Measurements from ENCODE around the gene CHD6. TPM values are rescaled to one million over a fixed set of nuclear protein-coding genes. Genes with fewer than 3 reads are reported as not detected.

Gene CHD6
- total RNA-seq, 1 experiment from 2014 or later: 26.6 TPM

- Histone ChIP-seq H3K9ac (ENCODE audit: low read length) (no peak overlapping the region), H3K9me2 (ENCODE audit: insufficient read depth) (no peaks in the 10 kb centered on the region), H2AFZ (ENCODE audit: low read depth, low read length, poor library complexity, severe bottlenecking) (no peak overlapping the region), H3K9me3 (ENCODE audit: control insufficient read depth in 1 of 2, insufficient read depth in 1 of 2, low read depth in 1 of 2, low read length in 2 of 2) (no peaks in the 10 kb centered on the region), H3K4me3 (replicated peaks in 1 of 2; ENCODE audit: low read depth in 1 of 2, low read length in 2 of 2) (no peak overlapping the region), H3K4me2 (ENCODE audit: low read length) (no peak overlapping the region), H3K4me1 (ENCODE audit: control insufficient read depth in 1 of 2, insufficient read depth in 2 of 2, low read length in 2 of 2) (no peaks in the 10 kb centered on the region), H3K27me3 (ENCODE audit: insufficient read depth, low read length) (no peaks in the 10 kb centered on the region), H3K36me3 (ENCODE audit: control insufficient read depth in 1 of 2, insufficient read depth in 2 of 2, low read length in 2 of 2) (peaks cover 0 to 11% of the 10 kb centered on the region in 2 experiments; a peak in 3 of 4 replicates), H4K20me1 (ENCODE audit: insufficient read depth) (no peaks in the 10 kb centered on the region), H3K27ac (ENCODE audit: low read depth, low read length) (no peak overlapping the region), H3K79me2 (ENCODE audit: insufficient read depth, low read length) (no peaks in the 10 kb centered on the region)
- DNase-seq (ENCODE audit: low read depth, low spot score): no peak
- CTCF ChIA-PET: no interaction called here
- RAD21 ChIA-PET (ENCODE audit: low non-redundant PET in 1 of 2, low total read pairs in 2 of 2, uncharacterized antibody in 2 of 2, unreplicated experiment in 2 of 2): no interaction called here
- POLR2A ChIA-PET: no interaction called here
- intact Hi-C loops (cut with micrococcal nuclease): no loop called here
- ATAC-seq: no peak
- TF ChIP-seq POLR2A (IDR thresholded peaks at IDR 0.05; ENCODE audit: borderline replicate concordance, extremely low read depth, insufficient read depth, insufficient read length) (no peak), SP1 (IDR thresholded peaks at IDR 0.05; ENCODE audit: low read depth) (no peak), EZH2phosphoT487 (IDR thresholded peaks at IDR 0.05; ENCODE audit: borderline replicate concordance) (no peak)
- no TSS peak for BruUV-seq (replicated peaks)
Measured at GRCh38 chr20:41446456-41446855, 171.7 kb downstream of the CHD6 start.

- no peak for ATAC-seq
- Histone ChIP-seq H4K20me1 (ENCODE audit: insufficient read depth) (no peaks in the 10 kb centered on the region), H3K9ac (ENCODE audit: low read length) (no peak overlapping the region), H3K4me3 (replicated peaks in 1 of 2; ENCODE audit: low read depth in 1 of 2, low read length in 2 of 2) (no peak overlapping the region), H3K27me3 (ENCODE audit: insufficient read depth, low read length) (no peaks in the 10 kb centered on the region), H3K27ac (ENCODE audit: low read depth, low read length) (no peak overlapping the region), H3K4me2 (ENCODE audit: low read length) (no peak overlapping the region), H3K36me3 (ENCODE audit: control insufficient read depth in 1 of 2, insufficient read depth in 2 of 2, low read length in 2 of 2) (peaks cover 0 to 12% of the 10 kb centered on the region in 2 experiments; a peak in 3 of 4 replicates), H3K4me1 (ENCODE audit: control insufficient read depth in 1 of 2, insufficient read depth in 2 of 2, low read length in 2 of 2) (no peaks in the 10 kb centered on the region), H3K9me3 (ENCODE audit: control insufficient read depth in 1 of 2, insufficient read depth in 1 of 2, low read depth in 1 of 2, low read length in 2 of 2) (no peaks in the 10 kb centered on the region), H2AFZ (ENCODE audit: low read depth, low read length, poor library complexity, severe bottlenecking) (no peak overlapping the region), H3K9me2 (ENCODE audit: insufficient read depth) (no peaks in the 10 kb centered on the region), H3K79me2 (ENCODE audit: insufficient read depth, low read length) (no peaks in the 10 kb centered on the region)
- DNase-seq (ENCODE audit: low read depth, low spot score): no peak
- BruUV-seq (replicated peaks): no TSS peak
- RAD21 ChIA-PET (ENCODE audit: low non-redundant PET in 1 of 2, low total read pairs in 2 of 2, uncharacterized antibody in 2 of 2, unreplicated experiment in 2 of 2): no interaction called here
- intact Hi-C loops (cut with micrococcal nuclease): no loop called here
- POLR2A ChIA-PET: no interaction called here
- CTCF ChIA-PET: no interaction called here
- no peak for TF ChIP-seq POLR2A (IDR thresholded peaks at IDR 0.05; ENCODE audit: borderline replicate concordance, extremely low read depth, insufficient read depth, insufficient read length)
- no peak for TF ChIP-seq RAD21 (IDR thresholded peaks at IDR 0.05; ENCODE audit: low read depth)
- no peak for TF ChIP-seq CTCF (IDR thresholded peaks at IDR 0.05 in 2 of 3, conservative IDR thresholded peaks at IDR 0.05 in 1 of 3; ENCODE audit: borderline replicate concordance in 1 of 3, insufficient read depth in 1 of 3, low read depth in 2 of 3, low read length in 2 of 3)
- no peak for TF ChIP-seq POLR2AphosphoS5 (IDR thresholded peaks at IDR 0.05; ENCODE audit: low read depth, low read length)
- TF ChIP-seq SP1 (IDR thresholded peaks at IDR 0.05; ENCODE audit: low read depth): no peak
- TF ChIP-seq CBX3 (IDR thresholded peaks at IDR 0.05; ENCODE audit: low read depth): no peak
- TF ChIP-seq ZFX (IDR thresholded peaks at IDR 0.05): no peak
- TF ChIP-seq ELF1 (IDR thresholded peaks at IDR 0.05; ENCODE audit: borderline replicate concordance, low read depth): no peak
- no peak for TF ChIP-seq ATF3 (IDR thresholded peaks at IDR 0.05)
- no peak for TF ChIP-seq SIN3A (IDR thresholded peaks at IDR 0.05; ENCODE audit: low read depth)
- TF ChIP-seq EZH2phosphoT487 (IDR thresholded peaks at IDR 0.05; ENCODE audit: borderline replicate concordance): no peak
- no peak for TF ChIP-seq JUND (IDR thresholded peaks at IDR 0.05)
- no peak for TF ChIP-seq SRF (IDR thresholded peaks at IDR 0.05; ENCODE audit: low read depth)
- TF ChIP-seq MAX (IDR thresholded peaks at IDR 0.05): no peak
- no peak for TF ChIP-seq YY1 (IDR thresholded peaks at IDR 0.05; ENCODE audit: extremely low read depth, insufficient replicate concordance, low read depth, low read length)
- TF ChIP-seq EZH2 (IDR thresholded peaks at IDR 0.05): no peak
- no peak for TF ChIP-seq EGR1 (IDR thresholded peaks at IDR 0.05; ENCODE audit: low read depth)
- no peak for TF ChIP-seq ZNF274 (IDR thresholded peaks at IDR 0.05; ENCODE audit: low read depth, low read length)
Measured at GRCh38 chr20:41444821-41445220, 173.4 kb downstream of the CHD6 start.

Measured in HCT116 (cell line).